Stomach (tissue), 4 donors: ENCODE measurements around the gene CHMP4A.

Experiments used
- EP300 ChIP-seq: sonication (generic); formaldehyde crosslinking; IDR thresholded peaks from one replicate; pipeline ENCODE4 v1.6.1; 2017; ENCODE audit warnings: antibody characterized with exemption
- POLR2A ChIP-seq, 4 donors: fragments of 450-650 bp; IDR thresholded peaks; one replicate each; pipeline ENCODE4 v1.6.1; 2016; ENCODE audit warnings: antibody characterized with exemption in 4 of 4, control low read depth in 2 of 4, mild to moderate bottlenecking in 1 of 4, moderate library complexity in 1 of 4
- TF ChIP-seq, protein P1 (sequence below), 7 experiments: fragments of 450-650 bp in 4 of 7; fragments of 200-600 bp in 3 of 7; sonication (generic) in 3 of 7; IDR thresholded peaks; one replicate each; pipeline ENCODE4 v1.5.1; 2016 to 2019; ENCODE audit warnings: antibody characterized with exemption in 7 of 7, control low read depth in 2 of 7, mild to moderate bottlenecking in 1 of 7

- TF ChIP-seq, protein P1, sequence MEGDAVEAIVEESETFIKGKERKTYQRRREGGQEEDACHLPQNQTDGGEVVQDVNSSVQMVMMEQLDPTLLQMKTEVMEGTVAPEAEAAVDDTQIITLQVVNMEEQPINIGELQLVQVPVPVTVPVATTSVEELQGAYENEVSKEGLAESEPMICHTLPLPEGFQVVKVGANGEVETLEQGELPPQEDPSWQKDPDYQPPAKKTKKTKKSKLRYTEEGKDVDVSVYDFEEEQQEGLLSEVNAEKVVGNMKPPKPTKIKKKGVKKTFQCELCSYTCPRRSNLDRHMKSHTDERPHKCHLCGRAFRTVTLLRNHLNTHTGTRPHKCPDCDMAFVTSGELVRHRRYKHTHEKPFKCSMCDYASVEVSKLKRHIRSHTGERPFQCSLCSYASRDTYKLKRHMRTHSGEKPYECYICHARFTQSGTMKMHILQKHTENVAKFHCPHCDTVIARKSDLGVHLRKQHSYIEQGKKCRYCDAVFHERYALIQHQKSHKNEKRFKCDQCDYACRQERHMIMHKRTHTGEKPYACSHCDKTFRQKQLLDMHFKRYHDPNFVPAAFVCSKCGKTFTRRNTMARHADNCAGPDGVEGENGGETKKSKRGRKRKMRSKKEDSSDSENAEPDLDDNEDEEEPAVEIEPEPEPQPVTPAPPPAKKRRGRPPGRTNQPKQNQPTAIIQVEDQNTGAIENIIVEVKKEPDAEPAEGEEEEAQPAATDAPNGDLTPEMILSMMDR (IDR thresholded peaks at IDR 0.05) = no peak
- TF ChIP-seq EP300 (no peak), POLR2A (IDR thresholded peaks at IDR 0.05) (no peak)
Measured at GRCh38 chr14:24186831-24187538, 26.3 kb downstream of the CHMP4A start.
